ENCODE results near the gene NCS1. TPM values are rescaled to one million over a fixed set of nuclear protein-coding genes. Genes with fewer than 3 reads are reported as not detected.

NCS1 gene
- total RNA-seq, 1 experiment from 2014 or later, result 68.7 TPM

DNA sequence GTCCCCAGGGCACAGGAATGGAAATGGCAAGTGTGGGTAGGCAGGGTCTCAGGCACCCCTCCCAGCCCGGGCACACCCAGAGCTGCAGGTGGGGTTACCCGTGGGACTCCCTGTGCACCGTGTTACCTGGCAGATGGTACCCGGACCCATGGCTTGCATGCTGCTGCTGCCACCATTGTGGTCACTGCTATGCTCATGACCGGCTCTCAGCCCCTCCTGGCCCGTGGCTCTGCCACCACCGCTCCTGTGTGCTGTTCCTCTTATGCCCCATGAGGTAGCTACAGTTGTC lies 71.6 kb downstream of the NCS1 start:
- no peaks in the 10 kb centered on the region for H3K79me2 ChIP-seq (ENCODE audit: insufficient read depth, low read length)
- ChIA-PET RAD21 (ENCODE audit: low non-redundant PET in 1 of 2, low total read pairs in 2 of 2, uncharacterized antibody in 2 of 2, unreplicated experiment in 2 of 2) (no interaction called here), POLR2A (no interaction called here), CTCF (interaction anchor here (0.9 kb wide), 1 partner anchor 143 kb away, joined by 3 read pairs; no protein-coding TSS in a partner anchor)
- H3K4me2 ChIP-seq (ENCODE audit: low read length), result no peak overlapping the region
- no peak overlapping the region for H2AFZ ChIP-seq (ENCODE audit: low read depth, low read length, poor library complexity, severe bottlenecking)
- no TSS peak for BruUV-seq (replicated peaks)
- no peak overlapping the region for H3K9ac ChIP-seq (ENCODE audit: low read length)
- no peaks in the 10 kb centered on the region for H3K27me3 ChIP-seq (ENCODE audit: insufficient read depth, low read length)
- no peaks in the 10 kb centered on the region for H3K36me3 ChIP-seq (ENCODE audit: control insufficient read depth in 1 of 2, insufficient read depth in 2 of 2, low read length in 2 of 2)
- DNase-seq (ENCODE audit: low read depth, low spot score), result no peak
- no peaks in the 10 kb centered on the region for H3K9me2 ChIP-seq (ENCODE audit: insufficient read depth)
- peaks cover 0 to 22% of the 10 kb centered on the region in 2 experiments; a peak in 2 of 4 replicates for H3K4me1 ChIP-seq (ENCODE audit: control insufficient read depth in 1 of 2, insufficient read depth in 2 of 2, low read length in 2 of 2)
- no peaks in the 10 kb centered on the region for H4K20me1 ChIP-seq (ENCODE audit: insufficient read depth)
- intact Hi-C loops (cut with micrococcal nuclease), result no loop called here
- no peak overlapping the region; the same call in 1 of the 2 replicates for H3K27ac ChIP-seq (ENCODE audit: low read depth, low read length)
- H3K4me3 ChIP-seq (replicated peaks in 1 of 2; ENCODE audit: low read depth in 1 of 2, low read length in 2 of 2), result no peak overlapping the region
- no peak for TF ChIP-seq EGR1 (IDR thresholded peaks at IDR 0.05; ENCODE audit: low read depth)
- no peak for TF ChIP-seq POLR2A (IDR thresholded peaks at IDR 0.05; ENCODE audit: borderline replicate concordance, extremely low read depth, insufficient read depth, insufficient read length)
- no peak for TF ChIP-seq SP1 (IDR thresholded peaks at IDR 0.05; ENCODE audit: low read depth)
- no peak for TF ChIP-seq CEBPB (IDR thresholded peaks at IDR 0.05; ENCODE audit: low read depth)
- no peak for TF ChIP-seq ELF1 (IDR thresholded peaks at IDR 0.05; ENCODE audit: borderline replicate concordance, low read depth)
- TF ChIP-seq RAD21 (IDR thresholded peaks at IDR 0.05; ENCODE audit: low read depth), result no peak
- no peak for TF ChIP-seq CTCF (IDR thresholded peaks at IDR 0.05 in 2 of 3, conservative IDR thresholded peaks at IDR 0.05 in 1 of 3; ENCODE audit: borderline replicate concordance in 1 of 3, insufficient read depth in 1 of 3, low read depth in 2 of 3, low read length in 2 of 3)
- TF ChIP-seq POLR2AphosphoS5 (IDR thresholded peaks at IDR 0.05; ENCODE audit: low read depth, low read length), result no peak
- no peak for TF ChIP-seq CBX3 (IDR thresholded peaks at IDR 0.05; ENCODE audit: low read depth)
- TF ChIP-seq ZNF274 (IDR thresholded peaks at IDR 0.05; ENCODE audit: low read depth, low read length), result no peak
- TF ChIP-seq ATF3 (IDR thresholded peaks at IDR 0.05), result no peak
- TF ChIP-seq EZH2 (IDR thresholded peaks at IDR 0.05), result no peak
- TF ChIP-seq ZFX (IDR thresholded peaks at IDR 0.05), result no peak
- TF ChIP-seq FOSL1 (IDR thresholded peaks at IDR 0.05; ENCODE audit: low read depth), result no peak
- TF ChIP-seq TCF7L2 (IDR thresholded peaks at IDR 0.05; ENCODE audit: borderline replicate concordance, extremely low read depth, insufficient read depth, insufficient read length), result no peak
- TF ChIP-seq, protein P1, sequence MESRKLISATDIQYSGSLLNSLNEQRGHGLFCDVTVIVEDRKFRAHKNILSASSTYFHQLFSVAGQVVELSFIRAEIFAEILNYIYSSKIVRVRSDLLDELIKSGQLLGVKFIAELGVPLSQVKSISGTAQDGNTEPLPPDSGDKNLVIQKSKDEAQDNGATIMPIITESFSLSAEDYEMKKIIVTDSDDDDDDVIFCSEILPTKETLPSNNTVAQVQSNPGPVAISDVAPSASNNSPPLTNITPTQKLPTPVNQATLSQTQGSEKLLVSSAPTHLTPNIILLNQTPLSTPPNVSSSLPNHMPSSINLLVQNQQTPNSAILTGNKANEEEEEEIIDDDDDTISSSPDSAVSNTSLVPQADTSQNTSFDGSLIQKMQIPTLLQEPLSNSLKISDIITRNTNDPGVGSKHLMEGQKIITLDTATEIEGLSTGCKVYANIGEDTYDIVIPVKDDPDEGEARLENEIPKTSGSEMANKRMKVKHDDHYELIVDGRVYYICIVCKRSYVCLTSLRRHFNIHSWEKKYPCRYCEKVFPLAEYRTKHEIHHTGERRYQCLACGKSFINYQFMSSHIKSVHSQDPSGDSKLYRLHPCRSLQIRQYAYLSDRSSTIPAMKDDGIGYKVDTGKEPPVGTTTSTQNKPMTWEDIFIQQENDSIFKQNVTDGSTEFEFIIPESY (IDR thresholded peaks at IDR 0.05; ENCODE audit: extremely low read depth, insufficient replicate concordance, low read length), result no peak
- no peak for TF ChIP-seq SIN3A (IDR thresholded peaks at IDR 0.05; ENCODE audit: low read depth)
- TF ChIP-seq YY1 (IDR thresholded peaks at IDR 0.05; ENCODE audit: extremely low read depth, insufficient replicate concordance, low read depth, low read length), result no peak
- TF ChIP-seq JUND (IDR thresholded peaks at IDR 0.05), result no peak
- H3K9me3 ChIP-seq (ENCODE audit: control insufficient read depth in 1 of 2, insufficient read depth in 1 of 2, low read depth in 1 of 2, low read length in 2 of 2), result no peaks in the 10 kb centered on the region
- no peak for ATAC-seq
